ENCODE data around the gene PYGM. TPM values are rescaled to one million over a fixed set of nuclear protein-coding genes. Genes with fewer than 3 reads are reported as not detected.

Gene PYGM
- total and polyA plus RNA-seq, 2 of the 8 experiments (the other 6 are each of a cell fraction or from before 2014, with no cell fraction given): 9.6 to 10.0 TPM

DNA sequence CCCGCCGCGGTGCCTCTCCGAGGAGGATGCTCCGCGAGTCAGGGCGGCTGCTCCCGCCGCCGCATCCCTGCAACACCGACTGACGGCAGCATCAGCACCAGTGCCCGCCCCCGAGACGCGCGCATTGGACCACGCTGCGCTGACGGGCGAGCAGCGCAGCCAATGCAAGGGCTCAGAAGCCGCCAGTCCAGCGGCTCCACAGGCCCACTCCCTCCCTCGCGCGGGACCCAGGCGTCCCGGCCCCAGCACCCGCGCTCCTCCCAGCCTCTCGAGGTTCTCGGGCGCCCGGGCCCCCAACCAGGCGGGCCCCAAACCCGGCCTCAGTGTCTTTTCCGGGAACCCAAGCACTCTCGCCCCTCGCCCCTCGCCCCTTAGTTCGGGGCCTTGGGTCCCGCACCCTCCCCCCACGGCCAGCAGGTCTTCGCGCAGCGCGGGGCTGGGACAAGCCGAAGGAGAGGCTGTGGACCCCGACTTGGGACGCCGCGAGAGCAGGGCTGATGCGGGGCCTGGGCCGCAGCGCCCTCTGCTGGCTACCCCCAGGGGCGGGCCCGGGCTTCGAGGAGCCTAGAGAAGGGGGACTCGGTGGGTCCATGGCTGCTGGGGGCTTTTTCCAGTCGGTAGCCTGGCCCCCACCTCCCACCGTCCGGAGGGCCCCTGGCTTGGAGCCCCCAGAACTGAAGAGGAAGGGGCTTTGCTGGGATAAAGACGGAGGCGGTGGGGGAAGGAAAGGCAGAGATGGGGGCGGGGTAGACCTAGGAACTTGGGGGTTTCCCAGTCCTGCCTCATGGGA lies 36.5 kb downstream of the PYGM start, which contains the start of gene NRXN2:
TSS of gene NRXN2 (minus strand) at position 81 of the 790 bp plus-strand sequence. CDS start 9,498 bp downstream, outside the sequence.
- no peak within 1 kb of the TSS for H3K4ac ChIP-seq (replicated peaks; ENCODE audit: insufficient read length, low read depth, low read length)
- peak within 1 kb of the TSS; percentile 46 for H4K5ac ChIP-seq (ENCODE audit: insufficient read length, low read depth, low read length)
- WGBS, 2 experiments (ENCODE audit: extremely low coverage in 1 of 2, insufficient coverage in 1 of 2, insufficient read length in 1 of 2, insufficient replicate concordance in 2 of 2, low coverage in 1 of 2, low lambda C conversion rate in 2 of 2, missing lambda C conversion rate in 1 of 2): 4% methylated on average over 52 of the region's 66 CpGs; no CpG with 5 or more reads in 1 of the 2 experiments
- peaks cover 10 to 33% (median 25%) of the 10 kb centered on the region in 4 experiments for H3K4me1 ChIP-seq (replicated peaks in 1 of 4; ENCODE audit: control insufficient read depth in 3 of 4, insufficient read depth in 4 of 4, low read length in 3 of 4)
- H3K9me3 ChIP-seq (ENCODE audit: insufficient read depth in 2 of 2, low read depth in 1 of 2, low read length in 1 of 2): no peaks in the 10 kb centered on the region
- peak within 1 kb of the TSS; percentile 7 for H3K56ac ChIP-seq (replicated peaks; ENCODE audit: insufficient read length, low read depth, low read length)
- H4K91ac ChIP-seq (replicated peaks; ENCODE audit: insufficient read length, low read length): peak within 1 kb of the TSS; percentile 79
- peak within 1 kb of the TSS; percentile 99; the same call in 1 of the 2 replicates for H2BK12ac ChIP-seq (ENCODE audit: low read depth, low read length)
- H2BK120ac ChIP-seq (replicated peaks; ENCODE audit: low read depth, low read length): peak within 1 kb of the TSS; percentile 48
- peaks cover 4% of the 10 kb centered on the region; the same call in 1 of the 2 replicates for H3K79me1 ChIP-seq (ENCODE audit: low read depth, low read length)
- no peaks in the 10 kb centered on the region for H3K36me3 ChIP-seq (ENCODE audit: control insufficient read depth in 2 of 4, insufficient read depth in 4 of 4, low read length in 3 of 4)
- H3K18ac ChIP-seq (ENCODE audit: extremely low read depth, low read length): peak within 1 kb of the TSS; percentile 60; the same call in 1 of the 2 replicates
- H4K20me1 ChIP-seq (replicated peaks in 1 of 2; ENCODE audit: control insufficient read depth in 1 of 2, insufficient read depth in 2 of 2, low read length in 2 of 2): no peaks in the 10 kb centered on the region
- H2AFZ ChIP-seq (ENCODE audit: low read length): no peak within 1 kb of the TSS
- H3K14ac ChIP-seq (ENCODE audit: insufficient read length): no peak within 1 kb of the TSS
- H2BK5ac ChIP-seq (ENCODE audit: low read depth, low read length): no peak within 1 kb of the TSS; the same call in 1 of the 2 replicates
- H3K79me2 ChIP-seq (ENCODE audit: control insufficient read depth in 1 of 2, insufficient read depth in 2 of 2, low read length in 2 of 2): no peaks in the 10 kb centered on the region
- H4K8ac ChIP-seq (ENCODE audit: extremely low read depth, insufficient read depth, low read length): peak within 1 kb of the TSS; percentile 66
- H3K9ac ChIP-seq (replicated peaks in 1 of 4; ENCODE audit: extremely low read depth in 1 of 4, low read depth in 3 of 4, low read length in 3 of 4): peak within 1 kb of the TSS in 3 of 4 experiments; percentile 34 to 57 (median 48); a peak in 4 of 7 replicates
- ChIA-PET CTCF (ENCODE audit: partially characterized antibody) (no interaction called here), POLR2A (ENCODE audit: partially characterized antibody) (interaction anchor here (1.6 kb wide), 1 partner anchor 10 kb away, joined by 4 read pairs; no protein-coding TSS in a partner anchor)
- H3K27me3 ChIP-seq (replicated peaks in 1 of 4; ENCODE audit: control insufficient read depth in 3 of 4, extremely low read depth in 1 of 4, insufficient read depth in 3 of 4, low read length in 3 of 4): peaks cover 7 to 20% (median 16%) of the 10 kb centered on the region in 4 experiments
- no peak within 1 kb of the TSS for H2AK5ac ChIP-seq (ENCODE audit: low read depth, low read length)
- H3K23me2 ChIP-seq (ENCODE audit: low read depth, low read length): peaks cover 8% of the 10 kb centered on the region; the same call in 1 of the 2 replicates
- H3K4me3 ChIP-seq (ENCODE audit: extremely low read depth in 1 of 4, insufficient read depth in 2 of 4, low read depth in 3 of 4, low read length in 4 of 4): peak within 1 kb of the TSS; percentile 35 to 83 (median 47)
- no peak within 1 kb of the TSS; the same call in 1 of the 2 replicates for H2BK20ac ChIP-seq (ENCODE audit: low read length)
- no peak for FAIRE-seq
- DNase-seq (ENCODE audit: low read depth in 1 of 2, low spot score in 2 of 2): peak in 1 of 2 experiments; percentile 97
- peak within 1 kb of the TSS; percentile 1 to 80; a peak in 3 of 4 replicates for H3K4me2 ChIP-seq (ENCODE audit: insufficient read depth in 1 of 2, low read depth in 2 of 2, low read length in 2 of 2)
- H3K23ac ChIP-seq (ENCODE audit: insufficient read length): no peak within 1 kb of the TSS
- H3K27ac ChIP-seq (ENCODE audit: low read depth, low read length): peak within 1 kb of the TSS; percentile 58; the same call in 1 of the 2 replicates
- H2BK15ac ChIP-seq (ENCODE audit: low read length): peak within 1 kb of the TSS; percentile 21
- no peak for TF ChIP-seq POLR2AphosphoS5 (IDR thresholded peaks at IDR 0.05; ENCODE audit: low read depth, low read length)
